ENCODE measurements around the gene SCN3A. TPM values are rescaled to one million over a fixed set of nuclear protein-coding genes. Genes with fewer than 3 reads are reported as not detected.

SCN3A gene
- total RNA-seq, 1 donor from 2014 or later, result not detected

GRCh38 chr2:165058476-165059265 lies 145.2 kb downstream of the SCN3A start:
- ATAC-seq (peak; percentile 37), DNase-seq (ENCODE audit: low spot score) (no peak)

- DNase-seq (ENCODE audit: low spot score), result no peak
- ATAC-seq, result no peak
Observed at GRCh38 chr2:165057931-165058330, 145.9 kb downstream of the SCN3A start.

GRCh38 chr2:165057308-165057707 lies 146.5 kb downstream of the SCN3A start:
- no peak for ATAC-seq
- DNase-seq (ENCODE audit: low spot score), result no peak

GRCh38 chr2:165056564-165056963 lies 147.3 kb downstream of the SCN3A start:
- peak; percentile 26 for ATAC-seq

GRCh38 chr2:165055082-165055851 lies 148.6 kb downstream of the SCN3A start:
- peak; percentile 34 for ATAC-seq
- DNase-seq (ENCODE audit: low spot score), result no peak

More at GRCh38 chr2:165056564-165056963, 147.3 kb downstream of the SCN3A start:
- no peak for DNase-seq (ENCODE audit: low spot score)

- DNase-seq (ENCODE audit: low spot score) (no peak), ATAC-seq (no peak)
Observed at GRCh38 chr2:165054652-165055051, 149.2 kb downstream of the SCN3A start.

- no peak for ATAC-seq
- no peak for DNase-seq (ENCODE audit: low spot score)
Observed at GRCh38 chr2:165044505-165045303, 159.1 kb downstream of the SCN3A start.

Other genes with a start within 250 kb of the SCN3A start
- 2.2 TPM for gene SLC38A11, start 248.5 kb downstream of the SCN3A start, total RNA-seq
- 0.05 TPM for gene SCN2A, start 35.4 kb upstream of the SCN3A start, total RNA-seq